Measurements from ENCODE around the gene PEX5L. TPM values are rescaled to one million over a fixed set of nuclear protein-coding genes. Genes with fewer than 3 reads are reported as not detected.

The PEX5L gene
- total RNA-seq, 1 experiment from 2014 or later = not detected

GRCh38 chr3:180078592-180078991 is 41.9 kb upstream of the PEX5L start:
- CTCF ChIA-PET = no interaction called here
- Histone ChIP-seq H4K20me1 (ENCODE audit: insufficient read depth) (no peaks in the 10 kb centered on the region), H3K27me3 (ENCODE audit: insufficient read depth, low read length) (0 out of 2 replicates have a peak, but pooled peaks cover 5% of the 10 kb centered on the region), H3K4me1 (ENCODE audit: control insufficient read depth in 1 of 2, insufficient read depth in 2 of 2, low read length in 2 of 2) (no peaks in the 10 kb centered on the region), H3K27ac (ENCODE audit: low read depth, low read length) (no peak overlapping the region), H3K4me2 (ENCODE audit: low read length) (no peak overlapping the region), H3K36me3 (ENCODE audit: control insufficient read depth in 1 of 2, insufficient read depth in 2 of 2, low read length in 2 of 2) (no peaks in the 10 kb centered on the region), H3K9ac (ENCODE audit: low read length) (no peak overlapping the region), H3K79me2 (ENCODE audit: insufficient read depth, low read length) (no peaks in the 10 kb centered on the region), H3K9me2 (ENCODE audit: insufficient read depth) (no peaks in the 10 kb centered on the region; the same call in 1 of the 2 replicates), H3K4me3 (replicated peaks in 1 of 2; ENCODE audit: low read depth in 1 of 2, low read length in 2 of 2) (no peak overlapping the region), H3K9me3 (ENCODE audit: control insufficient read depth in 1 of 2, insufficient read depth in 1 of 2, low read depth in 1 of 2, low read length in 2 of 2) (no peaks in the 10 kb centered on the region), H2AFZ (ENCODE audit: low read depth, low read length, poor library complexity, severe bottlenecking) (no peak overlapping the region)
- RAD21 ChIA-PET (ENCODE audit: low non-redundant PET in 1 of 2, low total read pairs in 2 of 2, uncharacterized antibody in 2 of 2, unreplicated experiment in 2 of 2) = no interaction called here
- no TSS peak for BruUV-seq (replicated peaks)
- POLR2A ChIA-PET = no interaction called here
- ATAC-seq (no peak), DNase-seq (ENCODE audit: low read depth, low spot score) (no peak)
- intact Hi-C loops (cut with micrococcal nuclease) = no loop called here
- no peak for TF ChIP-seq SIN3A (IDR thresholded peaks at IDR 0.05; ENCODE audit: low read depth)
- no peak for TF ChIP-seq FOSL1 (IDR thresholded peaks at IDR 0.05; ENCODE audit: low read depth)
- no peak for TF ChIP-seq TCF7L2 (IDR thresholded peaks at IDR 0.05; ENCODE audit: borderline replicate concordance, extremely low read depth, insufficient read depth, insufficient read length)
- TF ChIP-seq, protein P1, sequence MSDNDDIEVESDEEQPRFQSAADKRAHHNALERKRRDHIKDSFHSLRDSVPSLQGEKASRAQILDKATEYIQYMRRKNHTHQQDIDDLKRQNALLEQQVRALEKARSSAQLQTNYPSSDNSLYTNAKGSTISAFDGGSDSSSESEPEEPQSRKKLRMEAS (IDR thresholded peaks at IDR 0.05) = no peak
- TF ChIP-seq ZBTB33 (IDR thresholded peaks at IDR 0.05; ENCODE audit: extremely low read depth, insufficient replicate concordance, low read length) = no peak
- TF ChIP-seq POLR2AphosphoS5 (IDR thresholded peaks at IDR 0.05; ENCODE audit: low read depth, low read length) = no peak

DNA sequence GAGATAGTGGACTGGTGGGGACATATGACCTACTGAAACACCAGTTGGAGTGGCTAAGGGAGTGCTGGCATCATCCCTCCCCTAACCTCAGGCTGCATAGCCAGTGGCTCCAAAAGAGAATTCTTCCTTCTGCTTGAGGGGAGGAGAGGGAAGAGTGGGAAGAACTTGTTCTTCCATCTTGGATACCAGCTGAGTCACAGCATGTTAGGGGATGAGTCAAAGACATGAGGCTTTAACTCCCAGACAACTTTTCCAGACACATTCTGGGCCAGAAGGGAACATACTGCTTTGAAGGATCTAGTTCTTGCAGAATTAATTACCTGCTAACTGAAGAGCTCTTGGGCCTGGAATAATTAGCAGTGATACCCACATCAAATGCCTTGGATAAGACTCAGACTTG is 36.8 kb upstream of the PEX5L start:
- no TSS peak for BruUV-seq (replicated peaks)
- H3K9ac ChIP-seq (ENCODE audit: low read length) = no peak overlapping the region
- ChIA-PET POLR2A (no interaction called here), RAD21 (ENCODE audit: low non-redundant PET in 1 of 2, low total read pairs in 2 of 2, uncharacterized antibody in 2 of 2, unreplicated experiment in 2 of 2) (no interaction called here), CTCF (no interaction called here)
- no peaks in the 10 kb centered on the region for H3K9me3 ChIP-seq (ENCODE audit: control insufficient read depth in 1 of 2, insufficient read depth in 1 of 2, low read depth in 1 of 2, low read length in 2 of 2)
- no peaks in the 10 kb centered on the region for H3K36me3 ChIP-seq (ENCODE audit: control insufficient read depth in 1 of 2, insufficient read depth in 2 of 2, low read length in 2 of 2)
- H3K27ac ChIP-seq (ENCODE audit: low read depth, low read length) = no peak overlapping the region
- no peaks in the 10 kb centered on the region for H3K79me2 ChIP-seq (ENCODE audit: insufficient read depth, low read length)
- H2AFZ ChIP-seq (ENCODE audit: low read depth, low read length, poor library complexity, severe bottlenecking) = no peak overlapping the region
- H3K27me3 ChIP-seq (ENCODE audit: insufficient read depth, low read length) = peaks cover 8% of the 10 kb centered on the region
- ATAC-seq (no peak), DNase-seq (ENCODE audit: low read depth, low spot score) (no peak)
- no peak overlapping the region for H3K4me3 ChIP-seq (replicated peaks in 1 of 2; ENCODE audit: low read depth in 1 of 2, low read length in 2 of 2)
- intact Hi-C loops (cut with micrococcal nuclease) = no loop called here
- no peaks in the 10 kb centered on the region for H3K9me2 ChIP-seq (ENCODE audit: insufficient read depth)
- no peak overlapping the region for H3K4me2 ChIP-seq (ENCODE audit: low read length)
- no peaks in the 10 kb centered on the region for H4K20me1 ChIP-seq (ENCODE audit: insufficient read depth)
- no peaks in the 10 kb centered on the region for H3K4me1 ChIP-seq (ENCODE audit: control insufficient read depth in 1 of 2, insufficient read depth in 2 of 2, low read length in 2 of 2)
- TF ChIP-seq, protein P1 (IDR thresholded peaks at IDR 0.05) = no peak
- TF ChIP-seq SRF (IDR thresholded peaks at IDR 0.05; ENCODE audit: low read depth) (no peak), ATF3 (IDR thresholded peaks at IDR 0.05) (no peak), TCF7L2 (IDR thresholded peaks at IDR 0.05; ENCODE audit: borderline replicate concordance, extremely low read depth, insufficient read depth, insufficient read length) (no peak), ZBTB33 (IDR thresholded peaks at IDR 0.05; ENCODE audit: extremely low read depth, insufficient replicate concordance, low read length) (no peak), ZNF274 (IDR thresholded peaks at IDR 0.05; ENCODE audit: low read depth, low read length) (no peak), ZFX (IDR thresholded peaks at IDR 0.05) (no peak), RAD21 (IDR thresholded peaks at IDR 0.05; ENCODE audit: low read depth) (no peak), ELF1 (IDR thresholded peaks at IDR 0.05; ENCODE audit: borderline replicate concordance, low read depth) (no peak), YY1 (IDR thresholded peaks at IDR 0.05; ENCODE audit: extremely low read depth, insufficient replicate concordance, low read depth, low read length) (no peak), EGR1 (IDR thresholded peaks at IDR 0.05; ENCODE audit: low read depth) (no peak), POLR2AphosphoS5 (IDR thresholded peaks at IDR 0.05; ENCODE audit: low read depth, low read length) (no peak)

Measured in HCT116 (cell line).